ENCODE results near the gene MISP.
A peak's percentile ranks its signal among the peaks of the same experiment; 100 is the strongest.

GRCh38 chr19:708154-709143, 42.5 kb upstream of the MISP start, which contains the start of gene PALM:
- TF ChIP-seq CTCF (IDR thresholded peaks at IDR 0.05; ENCODE audit: poor library complexity), result peak; percentile 31
- TF ChIP-seq EZH2 (IDR thresholded peaks at IDR 0.05; ENCODE audit: borderline replicate concordance), result no peak
- TF ChIP-seq EZH2phosphoT487 (IDR thresholded peaks at IDR 0.05; ENCODE audit: low read depth, severe bottlenecking, unreplicated experiment), result no peak

Measured in hepatocyte (in vitro differentiated cells).